Activated T-helper 1 cell treated with anti-CD3 and anti-CD28 coated beads, Interleukin-2, amount 50 U/mL, for 16 hours (primary cell): ENCODE measurements around the gene CNTN4.
"Not testable (repeated sequence)": the region's sequence is repeated elsewhere in the genome, so short reads cannot be mapped to it uniquely, and the experiment has no call there.

ENCODE experiments used
- DNase-seq, 2 donors: peaks; one replicate each; pipeline ENCODE4 v3.0.0-alpha.2; 2020; ENCODE audit warnings: low read depth in 1 of 2, low spot score in 1 of 2

CNTN4 gene

GRCh38 chr3:2945121-2945520 lies 846.5 kb downstream of the CNTN4 start:
- no peak for DNase-seq

- no peak for DNase-seq
These were observed 848.9 kb downstream of the CNTN4 start for GRCh38 chr3:2947536-2947935.

GRCh38 chr3:2948882-2949281 lies 850.2 kb downstream of the CNTN4 start:
- DNase-seq = no peak

- DNase-seq = no peak
These were observed 851.5 kb downstream of the CNTN4 start for GRCh38 chr3:2950159-2950558.

- no peak for DNase-seq
These were observed 858.4 kb downstream of the CNTN4 start for GRCh38 chr3:2957115-2957514.

GRCh38 chr3:2958551-2958950 lies 859.9 kb downstream of the CNTN4 start:
- no peak for DNase-seq

GRCh38 chr3:2961576-2961975 lies 862.9 kb downstream of the CNTN4 start:
- no peak for DNase-seq

- no peak for DNase-seq
These were observed 869.2 kb downstream of the CNTN4 start for GRCh38 chr3:2967871-2968270.

GRCh38 chr3:2968475-2968874 lies 869.8 kb downstream of the CNTN4 start:
- DNase-seq = no peak

GRCh38 chr3:2976212-2976611 lies 877.5 kb downstream of the CNTN4 start:
- no peak for DNase-seq

GRCh38 chr3:2976796-2977195 lies 878.1 kb downstream of the CNTN4 start:
- no peak for DNase-seq

- DNase-seq = no peak
These were observed 880.5 kb downstream of the CNTN4 start for GRCh38 chr3:2978977-2979732.

GRCh38 chr3:2984005-2984830 lies 885.6 kb downstream of the CNTN4 start:
- DNase-seq = no peak

- DNase-seq = no peak
These were observed 886.2 kb downstream of the CNTN4 start for GRCh38 chr3:2984831-2985220.

- no peak for DNase-seq
These were observed 886.8 kb downstream of the CNTN4 start for GRCh38 chr3:2985479-2985878.

- DNase-seq = no peak
These were observed 893.9 kb downstream of the CNTN4 start for GRCh38 chr3:2992534-2992933.

GRCh38 chr3:2993130-2993529 lies 894.5 kb downstream of the CNTN4 start:
- DNase-seq = not testable (repeated sequence)

GRCh38 chr3:2993736-2994135 lies 895.1 kb downstream of the CNTN4 start:
- DNase-seq = no peak

GRCh38 chr3:2995195-2995594 lies 896.5 kb downstream of the CNTN4 start:
- DNase-seq = no peak

GRCh38 chr3:3005146-3005744 lies 906.6 kb downstream of the CNTN4 start:
- DNase-seq = no peak

- DNase-seq = no peak
These were observed 914.8 kb downstream of the CNTN4 start for GRCh38 chr3:3013317-3014052.
